Cardiac muscle cell (in vitro differentiated cells and primary cell): Measurements from ENCODE around the gene USP12. TPM values are rescaled to one million over a fixed set of nuclear protein-coding genes. Genes with fewer than 3 reads are reported as not detected.

Experiments
- DNase-seq, 2 donors: peaks; one replicate each; pipeline versions ENCODE4 v3.0.0 to v3.0.0-alpha.2; 2010 to 2017; ENCODE audit warnings: low read depth in 1 of 2, low spot score in 1 of 2
- H3K27ac ChIP-seq: fragments of 200-600 bp; sonication (generic); 2 replicates; pipeline ENCODE4 v1.5.1; 2016
- H3K27me3 ChIP-seq: fragments of 200-600 bp; sonication (generic); 2 replicates; pipeline ENCODE4 v1.6.0; 2016; ENCODE audit warnings: control low read depth
- H3K36me3 ChIP-seq: fragments of 200-600 bp; sonication (generic); 2 replicates; pipeline ENCODE4 v1.5.1; 2016; ENCODE audit warnings: control low read depth
- H3K4me1 ChIP-seq: fragments of 200-600 bp; sonication (generic); 2 replicates; pipeline ENCODE4 v1.8.1; 2017; ENCODE audit warnings: low read depth, mild to moderate bottlenecking, mixed run types
- H3K4me3 ChIP-seq: fragments of 200-600 bp; sonication (generic); 2 replicates; pipeline ENCODE4 v1.5.1; 2016; ENCODE audit warnings: mild to moderate bottlenecking
- H3K9me3 ChIP-seq: fragments of 200-600 bp; sonication (generic); 2 replicates; pipeline ENCODE4 v1.5.1; 2017; ENCODE audit warnings: low read depth, mild to moderate bottlenecking, control low read depth
- CTCF ChIP-seq: IDR thresholded peaks from 2 replicates; pipeline ENCODE4 v1.5.1; 2012; ENCODE audit warnings: low read depth, mild to moderate bottlenecking, low read length
- polyA plus RNA-seq: library from polyadenylated mRNA; unstranded; fragments of >200 nt; fragmentation: Nextera tagmentation; extraction: Ambion mirVana; gene quantifications from 2 replicates; pipeline ENCODE4 v1.2.1, GENCODE V29; 2016
- total RNA-seq: library from RNA; depleted of rRNA; stranded (reverse); fragments of >200 nt; gene quantifications from 2 replicates; pipeline ENCODE4 v1.2.3, GENCODE V29; 2016

The USP12 gene
- total and polyA plus RNA-seq, 2 experiments from 2014 or later: 7.5 to 10.1 TPM

GRCh38 chr13:27168086-27168485 lies 3.5 kb downstream of the USP12 start:
- Histone ChIP-seq H3K4me1 (peaks cover 7% of the 10 kb centered on the region), H3K4me3 (no peak overlapping the region), H3K27me3 (no peaks in the 10 kb centered on the region), H3K9me3 (no peaks in the 10 kb centered on the region), H3K27ac (no peak overlapping the region), H3K36me3 (no peaks in the 10 kb centered on the region)
- TF ChIP-seq CTCF: no peak
- no peak for DNase-seq

GRCh38 chr13:27166313-27166712 lies 5.3 kb downstream of the USP12 start:
- Histone ChIP-seq H3K4me1 (peaks cover 7% of the 10 kb centered on the region), H3K36me3 (no peaks in the 10 kb centered on the region), H3K27me3 (no peaks in the 10 kb centered on the region), H3K27ac (no peak overlapping the region), H3K4me3 (no peak overlapping the region), H3K9me3 (no peaks in the 10 kb centered on the region)
- DNase-seq: no peak
- no peak for TF ChIP-seq CTCF

GRCh38 chr13:27161980-27162379 lies 9.6 kb downstream of the USP12 start:
- Histone ChIP-seq H3K36me3 (no peaks in the 10 kb centered on the region), H3K27ac (no peak overlapping the region), H3K27me3 (no peaks in the 10 kb centered on the region), H3K4me3 (no peak overlapping the region), H3K4me1 (no peaks in the 10 kb centered on the region), H3K9me3 (no peaks in the 10 kb centered on the region)
- TF ChIP-seq CTCF: no peak
- no peak for DNase-seq

GRCh38 chr13:27161423-27161822 lies 10.2 kb downstream of the USP12 start:
- DNase-seq: no peak
- H3K4me3 ChIP-seq: no peak overlapping the region
- H3K27me3 ChIP-seq: no peaks in the 10 kb centered on the region
- no peak for TF ChIP-seq CTCF
- H3K9me3 ChIP-seq: no peaks in the 10 kb centered on the region
- H3K27ac ChIP-seq: no peak overlapping the region
- no peaks in the 10 kb centered on the region for H3K4me1 ChIP-seq
- no peaks in the 10 kb centered on the region for H3K36me3 ChIP-seq

- Histone ChIP-seq H3K27me3 (no peaks in the 10 kb centered on the region), H3K4me3 (no peak overlapping the region), H3K36me3 (no peaks in the 10 kb centered on the region), H3K4me1 (no peaks in the 10 kb centered on the region), H3K27ac (no peak overlapping the region), H3K9me3 (no peaks in the 10 kb centered on the region)
- DNase-seq: no peak
- no peak for TF ChIP-seq CTCF
Measured at GRCh38 chr13:27160657-27161295, 10.8 kb downstream of the USP12 start.
